A549 (cell line): Measurements from ENCODE around the gene LENG1. TPM values are rescaled to one million over a fixed set of nuclear protein-coding genes. Genes with fewer than 3 reads are reported as not detected.
A peak's percentile ranks its signal among the peaks of the same experiment; 100 is the strongest.

Source experiments
- ATAC-seq, 2 experiments: fragments of 200-7000 bp in 1 of 2; fragments of >200 bp in 1 of 2; cut with Nextera tagmentation in 1 of 2; cut with Tn5 transposase in 1 of 2; 3 replicates each; pipeline versions ENCODE4 v1.8.0 to v1.9.1; 2018 to 2020; ENCODE audit warnings: mild to moderate bottlenecking in 1 of 2, moderate library complexity in 1 of 2
- CTCF ChIA-PET: fragments of 300-600 bp; sonication (Branson Sonifier 250); formaldehyde crosslinking; extraction: SDS; loops from one replicate; lab custom pipeline; 2021; ENCODE audit warnings: antibody characterized with exemption, inconsistent platforms; lab: Yijun Ruan, JAX
- POLR2A ChIA-PET: fragments of 350-600 bp; formaldehyde crosslinking; extraction: SDS; loops from one replicate; lab custom pipeline; 2021; ENCODE audit warnings: antibody characterized with exemption, inconsistent platforms; lab: Yijun Ruan, JAX
- DNase-seq, 2 experiments: peaks; one replicate each; pipeline versions ENCODE4 v3.0.0 to v3.0.0-alpha.2; 2011 to 2016; ENCODE audit warnings: low read depth in 1 of 2, low spot score in 1 of 2
- FAIRE-seq: peaks from 2 replicates; lab custom pipeline; 2011; peaks lifted over from hg19 to GRCh38; lab: Jason Lieb, UNC
- H3K27ac ChIP-seq, 2 experiments: fragments of >200 bp; sonication (Bioruptor Twin); formaldehyde crosslinking; 3 replicates each; pipeline ENCODE4 v1.5.1; 2016 to 2017
- H3K4me1 ChIP-seq: fragments of >200 bp; sonication (Bioruptor Twin); formaldehyde crosslinking; 3 replicates; pipeline ENCODE4 v1.6.1; 2016
- H3K4me2 ChIP-seq: fragments of >200 bp; sonication (Bioruptor Twin); formaldehyde crosslinking; 3 replicates; pipeline ENCODE4 v1.6.1; 2016
- H3K4me3 ChIP-seq: fragments of >200 bp; sonication (Bioruptor Twin); formaldehyde crosslinking; 3 replicates; pipeline ENCODE4 v1.5.1; 2016
- H3K9me3 ChIP-seq: fragments of >200 bp; sonication (Bioruptor Twin); formaldehyde crosslinking; 3 replicates; pipeline ENCODE4 v1.6.1; 2016
- CBX2 ChIP-seq: fragments of 200-600 bp; sonication (generic); IDR thresholded peaks from 2 replicates; pipeline ENCODE4 v1.6.1; 2016; ENCODE audit warnings: low read depth, mild to moderate bottlenecking, borderline replicate concordance
- EP300 ChIP-seq, 2 experiments: fragments of >200 bp; sonication (Bioruptor Twin); formaldehyde crosslinking; IDR thresholded peaks; 2 replicates in 1 of 2; 3 replicates in 1 of 2; pipeline ENCODE4 v1.6.1; 2016 to 2017
- FOSB ChIP-seq: fragments of 250-450 bp; sonication (Bioruptor Pico); IDR thresholded peaks from 2 replicates; pipeline ENCODE4 v1.5.0; 2020; ENCODE audit warnings: mild to moderate bottlenecking, moderate library complexity
- HEYL ChIP-seq: fragments of 250-450 bp; sonication (Bioruptor Pico); IDR thresholded peaks from 2 replicates; pipeline ENCODE4 v1.8.0; 2021; ENCODE audit warnings: mild to moderate bottlenecking, moderate library complexity
- KDM1A ChIP-seq: fragments of 200-600 bp; sonication (generic); IDR thresholded peaks from 2 replicates; pipeline ENCODE4 v1.6.1; 2016; ENCODE audit warnings: low read depth, mild to moderate bottlenecking
- KDM5A ChIP-seq: fragments of 200-600 bp; sonication (generic); IDR thresholded peaks from 2 replicates; pipeline ENCODE4 v1.6.1; 2016; ENCODE audit warnings: antibody characterized with exemption, mild to moderate bottlenecking
- MAFK ChIP-seq: fragments of 450-650 bp; IDR thresholded peaks from 2 replicates; pipeline ENCODE4 v1.6.1; 2014; ENCODE audit not compliant: partially characterized antibody
- NFE2L2 ChIP-seq: fragments of 150-350 bp; conservative IDR thresholded peaks from 2 replicates; pipeline ENCODE4 v1.6.1; 2014; ENCODE audit warnings: low read length
- RARB ChIP-seq: fragments of 250-450 bp; sonication (Bioruptor Pico); IDR thresholded peaks from 2 replicates; pipeline ENCODE4 v1.8.0; 2021; ENCODE audit warnings: mild to moderate bottlenecking, moderate library complexity
- RNF2 ChIP-seq: fragments of 200-600 bp; sonication (generic); IDR thresholded peaks from 2 replicates; pipeline ENCODE4 v1.6.1; 2016; ENCODE audit warnings: low read depth, mild to moderate bottlenecking, antibody characterized with exemption, moderate library complexity, borderline replicate concordance
- TFCP2L1 ChIP-seq: fragments of 250-450 bp; sonication (Bioruptor Pico); IDR thresholded peaks from 2 replicates; pipeline ENCODE4 v1.5.0; 2021; ENCODE audit warnings: mild to moderate bottlenecking
- TP53 ChIP-seq: fragments of 250-450 bp; sonication (Bioruptor Pico); IDR thresholded peaks from 2 replicates; pipeline ENCODE4 v1.5.0; 2021; ENCODE audit warnings: mild to moderate bottlenecking, moderate library complexity
- ZNF302 ChIP-seq: fragments of 250-450 bp; sonication (Bioruptor Pico); IDR thresholded peaks from 2 replicates; pipeline ENCODE4 v1.9.0; 2021; ENCODE audit warnings: inconsistent platforms, mild to moderate bottlenecking, moderate library complexity
- WGBS: methylation state at CpG from one replicate; pipeline ENCODE4 v1.1.6; 2017; ENCODE audit errors: missing lambda C conversion rate; 5-methylcytosine and 5-hydroxymethylcytosine counted together
- polyA plus RNA-seq, 4 experiments: library from polyadenylated mRNA; depleted of rRNA in 3 of 4; stranded (reverse); fragments of >200 nt; fragmentation: RNase III in 1 of 4; extraction: RNeasy Plus Mini Kit Qiagen cat#74134 plus additional on column Dnase treatment in 1 of 4; gene quantifications; 2 replicates in 3 of 4; 3 replicates in 1 of 4; pipeline ENCODE4 v1.2.3, GENCODE V29; 2011 to 2017
- TF ChIP-seq, protein P1 (sequence below): fragments of 450-650 bp; IDR thresholded peaks from 2 replicates; pipeline ENCODE4 v1.6.1; 2014; ENCODE audit warnings: antibody characterized with exemption
- TF ChIP-seq, protein P2 (sequence below): fragments of >200 bp; sonication (Bioruptor Twin); formaldehyde crosslinking; IDR thresholded peaks from 3 replicates; pipeline ENCODE4 v1.5.1; 2016
- TF ChIP-seq, protein P3 (sequence below): fragments of >200 bp; sonication (Bioruptor Twin); formaldehyde crosslinking; IDR thresholded peaks from 2 replicates; pipeline ENCODE4 v1.6.1; 2016
- TF ChIP-seq, protein P4 (sequence below): fragments of 250-450 bp; sonication (Bioruptor Pico); IDR thresholded peaks from 2 replicates; pipeline ENCODE4 v1.5.0; 2021; ENCODE audit warnings: mild to moderate bottlenecking, moderate library complexity, borderline replicate concordance
- TF ChIP-seq, protein P5 (sequence below): IDR thresholded peaks from 2 replicates; pipeline ENCODE4 v1.6.1; 2012; ENCODE audit warnings: low read depth, borderline replicate concordance

Gene LENG1
- polyA plus RNA-seq, 2 of the 4 experiments (the other 2 are of a cell fraction), result 13.3 to 13.8 TPM

DNA sequence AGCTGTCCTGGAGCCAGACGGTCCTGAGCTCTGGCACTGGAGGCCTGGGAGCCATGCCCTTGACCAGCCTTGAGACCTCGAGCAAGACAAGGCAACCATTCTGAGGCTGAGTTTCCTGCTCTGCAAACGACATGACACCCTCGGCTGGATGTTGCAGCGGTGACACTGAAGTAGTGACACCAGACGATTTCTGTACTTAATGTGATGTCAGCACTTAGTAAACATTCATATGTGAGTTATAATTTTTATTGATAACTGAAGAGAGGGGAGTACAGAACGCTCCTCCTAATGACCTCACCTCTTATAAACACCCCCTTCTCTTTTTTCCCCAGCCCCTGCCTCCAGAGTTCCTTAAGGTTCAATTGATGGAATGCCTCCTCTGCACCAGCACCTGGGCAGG lies 51.0 kb downstream of the LENG1 start:
- ChIA-PET CTCF (interaction anchor here (3.0 kb wide), 1 partner anchor 300 kb away, joined by 7 read pairs; no protein-coding TSS in a partner anchor), POLR2A (interaction anchor here (1.6 kb wide), 1 partner anchor 28 kb away, joined by 5 read pairs; no protein-coding TSS in a partner anchor)
- no peak for DNase-seq

DNA sequence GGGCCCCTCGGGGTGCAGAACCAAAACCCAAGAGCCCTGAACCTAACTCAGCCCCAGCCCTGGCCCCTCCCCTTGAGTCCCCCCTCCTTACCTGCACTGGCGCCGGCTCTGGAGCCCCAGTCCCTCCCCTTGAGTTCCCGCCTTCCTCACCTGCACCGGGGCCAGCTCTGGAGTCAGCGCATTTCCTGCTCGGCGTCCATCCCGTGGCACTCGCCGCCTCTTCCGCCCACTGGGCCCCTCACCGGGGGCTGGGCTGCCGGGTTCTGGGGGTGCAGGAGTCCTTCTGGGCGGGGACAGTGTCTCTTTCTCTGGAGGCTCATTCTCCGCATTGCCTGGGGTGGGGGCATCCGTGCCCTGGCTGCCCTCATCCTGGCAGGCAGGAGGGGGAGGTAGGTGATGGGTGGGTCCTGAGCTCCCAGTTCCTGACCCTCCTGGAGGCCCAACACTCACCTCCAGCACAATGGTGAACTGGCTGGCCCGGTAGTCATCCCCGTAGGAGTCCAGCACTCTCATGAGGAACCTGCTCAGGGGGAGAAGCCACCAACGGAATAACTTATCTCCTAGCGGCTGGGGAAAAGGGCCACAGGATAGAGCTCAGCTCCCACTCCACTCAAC lies 51.5 kb downstream of the LENG1 start:
- Histone ChIP-seq H3K27ac (no peak overlapping the region), H3K9me3 (no peaks in the 10 kb centered on the region), H3K4me2 (no peak overlapping the region), H3K4me3 (no peak overlapping the region), H3K4me1 (0 out of 3 replicates have a peak, but pooled peaks cover 8% of the 10 kb centered on the region)
- DNase-seq (no peak), ATAC-seq (no peak), FAIRE-seq (no peak)
- POLR2A ChIA-PET, result interaction anchor here (1.6 kb wide), 1 partner anchor 29 kb away, joined by 5 read pairs; no protein-coding TSS in a partner anchor
- TF ChIP-seq, protein P1, sequence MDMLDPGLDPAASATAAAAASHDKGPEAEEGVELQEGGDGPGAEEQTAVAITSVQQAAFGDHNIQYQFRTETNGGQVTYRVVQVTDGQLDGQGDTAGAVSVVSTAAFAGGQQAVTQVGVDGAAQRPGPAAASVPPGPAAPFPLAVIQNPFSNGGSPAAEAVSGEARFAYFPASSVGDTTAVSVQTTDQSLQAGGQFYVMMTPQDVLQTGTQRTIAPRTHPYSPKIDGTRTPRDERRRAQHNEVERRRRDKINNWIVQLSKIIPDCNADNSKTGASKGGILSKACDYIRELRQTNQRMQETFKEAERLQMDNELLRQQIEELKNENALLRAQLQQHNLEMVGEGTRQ, result no peak
- no peak for TF ChIP-seq FOSB (CRISPR knock-in tag)
- TF ChIP-seq TP53 (CRISPR knock-in tag), result no peak
- no peak for TF ChIP-seq EP300 (IDR thresholded peaks at IDR 0.05)
- TF ChIP-seq, protein P2, sequence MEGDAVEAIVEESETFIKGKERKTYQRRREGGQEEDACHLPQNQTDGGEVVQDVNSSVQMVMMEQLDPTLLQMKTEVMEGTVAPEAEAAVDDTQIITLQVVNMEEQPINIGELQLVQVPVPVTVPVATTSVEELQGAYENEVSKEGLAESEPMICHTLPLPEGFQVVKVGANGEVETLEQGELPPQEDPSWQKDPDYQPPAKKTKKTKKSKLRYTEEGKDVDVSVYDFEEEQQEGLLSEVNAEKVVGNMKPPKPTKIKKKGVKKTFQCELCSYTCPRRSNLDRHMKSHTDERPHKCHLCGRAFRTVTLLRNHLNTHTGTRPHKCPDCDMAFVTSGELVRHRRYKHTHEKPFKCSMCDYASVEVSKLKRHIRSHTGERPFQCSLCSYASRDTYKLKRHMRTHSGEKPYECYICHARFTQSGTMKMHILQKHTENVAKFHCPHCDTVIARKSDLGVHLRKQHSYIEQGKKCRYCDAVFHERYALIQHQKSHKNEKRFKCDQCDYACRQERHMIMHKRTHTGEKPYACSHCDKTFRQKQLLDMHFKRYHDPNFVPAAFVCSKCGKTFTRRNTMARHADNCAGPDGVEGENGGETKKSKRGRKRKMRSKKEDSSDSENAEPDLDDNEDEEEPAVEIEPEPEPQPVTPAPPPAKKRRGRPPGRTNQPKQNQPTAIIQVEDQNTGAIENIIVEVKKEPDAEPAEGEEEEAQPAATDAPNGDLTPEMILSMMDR, result no peak
- no peak for TF ChIP-seq KDM5A
- TF ChIP-seq KDM1A, result no peak
- TF ChIP-seq HEYL, result no peak
- no peak for TF ChIP-seq RNF2
- TF ChIP-seq MAFK, result no peak
- TF ChIP-seq TFCP2L1, result no peak
- TF ChIP-seq RARB (CRISPR knock-in tag), result no peak
- TF ChIP-seq NFE2L2, result no peak
- TF ChIP-seq, protein P3, sequence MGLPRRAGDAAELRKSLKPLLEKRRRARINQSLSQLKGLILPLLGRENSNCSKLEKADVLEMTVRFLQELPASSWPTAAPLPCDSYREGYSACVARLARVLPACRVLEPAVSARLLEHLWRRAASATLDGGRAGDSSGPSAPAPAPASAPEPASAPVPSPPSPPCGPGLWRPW, result no peak
- TF ChIP-seq CBX2, result no peak
- TF ChIP-seq, protein P4, sequence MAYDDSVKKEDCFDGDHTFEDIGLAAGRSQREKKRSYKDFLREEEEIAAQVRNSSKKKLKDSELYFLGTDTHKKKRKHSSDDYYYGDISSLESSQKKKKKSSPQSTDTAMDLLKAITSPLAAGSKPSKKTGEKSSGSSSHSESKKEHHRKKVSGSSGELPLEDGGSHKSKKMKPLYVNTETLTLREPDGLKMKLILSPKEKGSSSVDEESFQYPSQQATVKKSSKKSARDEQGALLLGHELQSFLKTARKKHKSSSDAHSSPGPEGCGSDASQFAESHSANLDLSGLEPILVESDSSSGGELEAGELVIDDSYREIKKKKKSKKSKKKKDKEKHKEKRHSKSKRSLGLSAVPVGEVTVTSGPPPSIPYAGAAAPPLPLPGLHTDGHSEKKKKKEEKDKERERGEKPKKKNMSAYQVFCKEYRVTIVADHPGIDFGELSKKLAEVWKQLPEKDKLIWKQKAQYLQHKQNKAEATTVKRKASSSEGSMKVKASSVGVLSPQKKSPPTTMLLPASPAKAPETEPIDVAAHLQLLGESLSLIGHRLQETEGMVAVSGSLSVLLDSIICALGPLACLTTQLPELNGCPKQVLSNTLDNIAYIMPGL (CRISPR knock-in tag), result no peak
- TF ChIP-seq, protein P5, sequence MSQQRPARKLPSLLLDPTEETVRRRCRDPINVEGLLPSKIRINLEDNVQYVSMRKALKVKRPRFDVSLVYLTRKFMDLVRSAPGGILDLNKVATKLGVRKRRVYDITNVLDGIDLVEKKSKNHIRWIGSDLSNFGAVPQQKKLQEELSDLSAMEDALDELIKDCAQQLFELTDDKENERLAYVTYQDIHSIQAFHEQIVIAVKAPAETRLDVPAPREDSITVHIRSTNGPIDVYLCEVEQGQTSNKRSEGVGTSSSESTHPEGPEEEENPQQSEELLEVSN, result no peak
- CTCF ChIA-PET, result interaction anchor here (3.0 kb wide), 1 partner anchor 300 kb away, joined by 7 read pairs; no protein-coding TSS in a partner anchor
- 83% methylated on average over 20 of the region's 21 CpGs for WGBS

More for the DNA sequence above, 51.0 kb downstream of the LENG1 start:
- peak; percentile 63 for TF ChIP-seq MAFK
- no peak for TF ChIP-seq ZNF302
- TF ChIP-seq, protein P1, result no peak
- H3K9me3 ChIP-seq, result no peaks in the 10 kb centered on the region
- 88% methylated on average over 7 of the region's 7 CpGs for WGBS
- H3K4me2 ChIP-seq, result no peak overlapping the region
- ATAC-seq, result no peak
- 0 out of 3 replicates have a peak, but pooled peaks cover 7% of the 10 kb centered on the region for H3K4me1 ChIP-seq
- no peak overlapping the region for H3K27ac ChIP-seq
- no peak overlapping the region for H3K4me3 ChIP-seq
- no peak for FAIRE-seq
